K562 (cell line): Measurements from ENCODE around the gene SETSIP. TPM values are rescaled to one million over a fixed set of nuclear protein-coding genes. Genes with fewer than 3 reads are reported as not detected.

ENCODE experiments used
- EWSR1 ChIP-seq: fragments of 450-650 bp; IDR thresholded peaks from 2 replicates; pipeline ENCODE4 v1.6.1; 2018; ENCODE audit warnings: borderline replicate concordance, mild to moderate bottlenecking, low read depth, moderate library complexity; ENCODE audit not compliant: partially characterized antibody
- KDM1A ChIP-seq, 2 experiments: fragments of 450-650 bp; IDR thresholded peaks; 2 replicates each; pipeline ENCODE4 v1.6.1; 2016; ENCODE audit warnings: mild to moderate bottlenecking in 2 of 2
- NFE2L1 ChIP-seq: fragments of 450-650 bp; IDR thresholded peaks from 2 replicates; pipeline ENCODE4 v1.6.1; 2016; ENCODE audit warnings: missing genetic modification characterization, low read depth, mild to moderate bottlenecking, missing compliant biosample characterization, moderate library complexity, borderline replicate concordance
- SAP30 ChIP-seq: fragments of 200-600 bp; sonication (generic); IDR thresholded peaks from 2 replicates; pipeline ENCODE4 v1.6.1; 2012; ENCODE audit warnings: borderline replicate concordance, low read depth, mild to moderate bottlenecking, moderate library complexity, low read length, control low read depth, inconsistent platforms; ENCODE audit not compliant: insufficient read depth, poor library complexity, severe bottlenecking
- SMARCE1 ChIP-seq: fragments of 450-650 bp; IDR thresholded peaks from 2 replicates; pipeline ENCODE4 v1.7.1; 2016; ENCODE audit warnings: mild to moderate bottlenecking
- TBP ChIP-seq: optimal IDR thresholded peaks from 2 replicates; pipeline ENCODE3; 2011; ENCODE audit warnings: low read depth, low read length, improper control_type of control experiment
- TEAD1 ChIP-seq, 2 experiments: fragments of 450-650 bp in 1 of 2; sonication (generic) in 1 of 2; formaldehyde crosslinking; IDR thresholded peaks; 2 replicates each; pipeline versions ENCODE4 v1.4.0 to v1.8.0; 2020 to 2022; ENCODE audit warnings: mild to moderate bottlenecking in 2 of 2, missing genetic modification reagents in 1 of 2
- polyA plus RNA-seq, 8 experiments: library from polyadenylated mRNA; depleted of rRNA in 4 of 8; stranded (reverse) in 5 of 8; unstranded in 3 of 8; fragments of >200 nt; fragmentation: Nextera tagmentation in 2 of 8; fragmentation: Illumina TruSeq in 1 of 8; extraction: Ambion mirVana in 2 of 8; extraction: Trizol in 1 of 8; gene quantifications; 2 replicates each; pipeline versions ENCODE4 v1.2.1 to v1.2.3, GENCODE V29; 2011 to 2014; ENCODE audit warnings: inconsistent platforms in 1 of 8, missing spikeins in 1 of 8
- total RNA-seq, 7 experiments: library from RNA; depleted of rRNA in 6 of 7; stranded (reverse); fragments of >200 nt in 6 of 7; fragmentation: Illumina TruSeq in 2 of 7; extraction: Trizol in 2 of 7; gene quantifications; 2 replicates each; pipeline versions ENCODE4 v1.2.1 to v1.2.3, GENCODE V29; 2011 to 2021; ENCODE audit warnings: low replicate concordance in 1 of 7
- TF ChIP-seq, protein P1 (sequence below), 2 experiments: fragments of 450-650 bp; conservative IDR thresholded peaks; 2 replicates each; pipeline ENCODE4 v1.6.1; 2017; ENCODE audit warnings: mild to moderate bottlenecking in 2 of 2, moderate library complexity in 2 of 2
- TF ChIP-seq, protein P2 (sequence below): fragments of 450-650 bp; conservative IDR thresholded peaks from 2 replicates; pipeline ENCODE4 v1.6.1; 2016; ENCODE audit warnings: missing genetic modification characterization, low read depth, mild to moderate bottlenecking, control low read depth, missing compliant biosample characterization
- TF ChIP-seq, protein P3 (sequence below), 2 experiments: fragments of 450-650 bp in 1 of 2; sonication (generic) in 1 of 2; formaldehyde crosslinking in 1 of 2; IDR thresholded peaks; 2 replicates each; pipeline versions ENCODE4 v1.7.1 to v1.9.0; 2016 to 2022; ENCODE audit warnings: inconsistent platforms in 1 of 2, mild to moderate bottlenecking in 1 of 2, missing genetic modification reagents in 1 of 2

SETSIP gene
- total and polyA plus RNA-seq, 9 of the 15 experiments (the other 6 are each of a cell fraction or from before 2014, with no cell fraction given): 0.22 to 0.43 TPM; not detected in 7

GRCh38 chr1:92080128-92080985 lies 5.1 kb upstream of the SETSIP start, which contains the start of gene BTBD8 (continued):
- TF ChIP-seq, protein P1, sequence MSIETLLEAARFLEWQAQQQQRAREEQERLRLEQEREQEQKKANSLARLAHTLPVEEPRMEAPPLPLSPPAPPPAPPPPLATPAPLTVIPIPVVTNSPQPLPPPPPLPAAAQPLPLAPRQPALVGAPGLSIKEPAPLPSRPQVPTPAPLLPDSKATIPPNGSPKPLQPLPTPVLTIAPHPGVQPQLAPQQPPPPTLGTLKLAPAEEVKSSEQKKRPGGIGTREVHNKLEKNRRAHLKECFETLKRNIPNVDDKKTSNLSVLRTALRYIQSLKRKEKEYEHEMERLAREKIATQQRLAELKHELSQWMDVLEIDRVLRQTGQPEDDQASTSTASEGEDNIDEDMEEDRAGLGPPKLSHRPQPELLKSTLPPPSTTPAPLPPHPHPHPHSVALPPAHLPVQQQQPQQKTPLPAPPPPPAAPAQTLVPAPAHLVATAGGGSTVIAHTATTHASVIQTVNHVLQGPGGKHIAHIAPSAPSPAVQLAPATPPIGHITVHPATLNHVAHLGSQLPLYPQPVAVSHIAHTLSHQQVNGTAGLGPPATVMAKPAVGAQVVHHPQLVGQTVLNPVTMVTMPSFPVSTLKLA (conservative IDR thresholded peaks at IDR 0.05): peak; percentile 86 to 87
- peak; percentile 7 for TF ChIP-seq TBP
- TF ChIP-seq, protein P2, sequence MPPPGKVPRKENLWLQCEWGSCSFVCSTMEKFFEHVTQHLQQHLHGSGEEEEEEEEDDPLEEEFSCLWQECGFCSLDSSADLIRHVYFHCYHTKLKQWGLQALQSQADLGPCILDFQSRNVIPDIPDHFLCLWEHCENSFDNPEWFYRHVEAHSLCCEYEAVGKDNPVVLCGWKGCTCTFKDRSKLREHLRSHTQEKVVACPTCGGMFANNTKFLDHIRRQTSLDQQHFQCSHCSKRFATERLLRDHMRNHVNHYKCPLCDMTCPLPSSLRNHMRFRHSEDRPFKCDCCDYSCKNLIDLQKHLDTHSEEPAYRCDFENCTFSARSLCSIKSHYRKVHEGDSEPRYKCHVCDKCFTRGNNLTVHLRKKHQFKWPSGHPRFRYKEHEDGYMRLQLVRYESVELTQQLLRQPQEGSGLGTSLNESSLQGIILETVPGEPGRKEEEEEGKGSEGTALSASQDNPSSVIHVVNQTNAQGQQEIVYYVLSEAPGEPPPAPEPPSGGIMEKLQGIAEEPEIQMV: peak; percentile 55; the same call in 1 of the 2 replicates
- TF ChIP-seq TEAD1 (CRISPR knock-in tag; IDR thresholded peaks at IDR 0.05): peak in 1 of 2 experiments; percentile 54; a peak in 1 of 4 replicates
- TF ChIP-seq KDM1A (IDR thresholded peaks at IDR 0.05): no peak
- no peak for TF ChIP-seq EWSR1
- TF ChIP-seq NFE2L1: no peak
- TF ChIP-seq, protein P3, sequence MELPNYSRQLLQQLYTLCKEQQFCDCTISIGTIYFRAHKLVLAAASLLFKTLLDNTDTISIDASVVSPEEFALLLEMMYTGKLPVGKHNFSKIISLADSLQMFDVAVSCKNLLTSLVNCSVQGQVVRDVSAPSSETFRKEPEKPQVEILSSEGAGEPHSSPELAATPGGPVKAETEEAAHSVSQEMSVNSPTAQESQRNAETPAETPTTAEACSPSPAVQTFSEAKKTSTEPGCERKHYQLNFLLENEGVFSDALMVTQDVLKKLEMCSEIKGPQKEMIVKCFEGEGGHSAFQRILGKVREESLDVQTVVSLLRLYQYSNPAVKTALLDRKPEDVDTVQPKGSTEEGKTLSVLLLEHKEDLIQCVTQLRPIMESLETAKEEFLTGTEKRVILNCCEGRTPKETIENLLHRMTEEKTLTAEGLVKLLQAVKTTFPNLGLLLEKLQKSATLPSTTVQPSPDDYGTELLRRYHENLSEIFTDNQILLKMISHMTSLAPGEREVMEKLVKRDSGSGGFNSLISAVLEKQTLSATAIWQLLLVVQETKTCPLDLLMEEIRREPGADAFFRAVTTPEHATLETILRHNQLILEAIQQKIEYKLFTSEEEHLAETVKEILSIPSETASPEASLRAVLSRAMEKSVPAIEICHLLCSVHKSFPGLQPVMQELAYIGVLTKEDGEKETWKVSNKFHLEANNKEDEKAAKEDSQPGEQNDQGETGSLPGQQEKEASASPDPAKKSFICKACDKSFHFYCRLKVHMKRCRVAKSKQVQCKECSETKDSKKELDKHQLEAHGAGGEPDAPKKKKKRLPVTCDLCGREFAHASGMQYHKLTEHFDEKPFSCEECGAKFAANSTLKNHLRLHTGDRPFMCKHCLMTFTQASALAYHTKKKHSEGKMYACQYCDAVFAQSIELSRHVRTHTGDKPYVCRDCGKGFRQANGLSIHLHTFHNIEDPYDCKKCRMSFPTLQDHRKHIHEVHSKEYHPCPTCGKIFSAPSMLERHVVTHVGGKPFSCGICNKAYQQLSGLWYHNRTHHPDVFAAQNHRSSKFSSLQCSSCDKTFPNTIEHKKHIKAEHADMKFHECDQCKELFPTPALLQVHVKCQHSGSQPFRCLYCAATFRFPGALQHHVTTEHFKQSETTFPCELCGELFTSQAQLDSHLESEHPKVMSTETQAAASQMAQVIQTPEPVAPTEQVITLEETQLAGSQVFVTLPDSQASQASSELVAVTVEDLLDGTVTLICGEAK (IDR thresholded peaks at IDR 0.05): peak; percentile 47; the same call in 1 of the 2 replicates
- TF ChIP-seq, protein P3 (CRISPR knock-in tag; IDR thresholded peaks at IDR 0.05): no peak
- TF ChIP-seq SMARCE1: 0 out of 2 replicates have a peak, but pooled peaks have one; percentile 29
- TF ChIP-seq SAP30: no peak
